Lung (tissue), 12 donors: Measurements from ENCODE around the gene ABCB10. TPM values are rescaled to one million over a fixed set of nuclear protein-coding genes. Genes with fewer than 3 reads are reported as not detected.
"Not testable (repeated sequence)": the region's sequence is repeated elsewhere in the genome, so short reads cannot be mapped to it uniquely, and the experiment has no call there.

Experiments used
- ATAC-seq: fragments of 200-7000 bp; cut with Tn5 transposase; one replicate; pipeline ENCODE4 v1.9.1; 2020; ENCODE audit warnings: moderate number of reproducible peaks; ENCODE audit not compliant: insufficient read depth, low FRiP score
- DNase-seq, 3 donors: peaks; one replicate each; pipeline ENCODE4 v3.0.0-alpha.2; 2013 to 2017
- H3K27ac ChIP-seq, 2 donors: one replicate each; pipeline ENCODE4 v1.5.1; 2013; ENCODE audit warnings: mild to moderate bottlenecking in 2 of 2, moderate library complexity in 2 of 2, control low read depth in 1 of 2, inconsistent platforms in 1 of 2, low read depth in 1 of 2, low read length in 1 of 2
- H3K27me3 ChIP-seq, 3 donors: one replicate each; pipeline ENCODE4 v1.5.1; 2013; ENCODE audit warnings: low read length in 2 of 3; ENCODE audit not compliant: control insufficient read depth in 3 of 3, insufficient read depth in 3 of 3
- H3K36me3 ChIP-seq, 4 donors: one replicate each; pipeline ENCODE4 v1.5.1; 2013; ENCODE audit warnings: low read length in 4 of 4, mild to moderate bottlenecking in 1 of 4, moderate library complexity in 1 of 4; ENCODE audit not compliant: control insufficient read depth in 4 of 4, insufficient read depth in 4 of 4
- H3K4me1 ChIP-seq, 5 donors: one replicate each; pipeline ENCODE4 v1.5.1; 2013; ENCODE audit warnings: low read length in 5 of 5, mild to moderate bottlenecking in 2 of 5, moderate library complexity in 1 of 5; ENCODE audit not compliant: control insufficient read depth in 5 of 5, insufficient read depth in 5 of 5
- H3K4me3 ChIP-seq: one replicate; pipeline ENCODE4 v1.5.1; 2013; ENCODE audit warnings: mild to moderate bottlenecking, control low read depth, moderate library complexity
- H3K9ac ChIP-seq, 2 donors: one replicate each; pipeline ENCODE4 v1.5.1; 2013; ENCODE audit warnings: low read length in 2 of 2, control low read depth in 1 of 2; ENCODE audit not compliant: insufficient read depth in 1 of 2
- H3K9me3 ChIP-seq, 4 donors: one replicate each; pipeline ENCODE4 v1.5.1; 2013; ENCODE audit warnings: low read length in 3 of 4, mild to moderate bottlenecking in 1 of 4, moderate library complexity in 1 of 4; ENCODE audit not compliant: control insufficient read depth in 4 of 4, insufficient read depth in 3 of 4
- WGBS, 2 donors: extraction: QIAGEN DNeasy Blood & Tissue Kit; methylation state at CpG; one replicate each; pipeline ENCODE4 v1.1.7; 2013; 5-methylcytosine and 5-hydroxymethylcytosine counted together
- polyA plus RNA-seq, 2 donors: library from polyadenylated mRNA; stranded (reverse); fragments of 200-250 nt; gene quantifications; one replicate each; pipeline ENCODE4 v1.2.1, GENCODE V29; 2013
- total RNA-seq, 2 donors: library from RNA; depleted of rRNA in 1 of 2; stranded (reverse); fragments of >200 nt in 1 of 2; gene quantifications; one replicate each; pipeline ENCODE4 v1.2.1, GENCODE V29; 2014 to 2021
- TF ChIP-seq, protein P1 (sequence below): IDR thresholded peaks from 2 replicates; pipeline ENCODE4 v1.5.1; 2012; ENCODE audit warnings: mild to moderate bottlenecking; ENCODE audit errors: control extremely low read depth, extremely low read depth
- donor health status: control.
- donor health status: control.
- donor health status: Bipolar disorder and iron deficiency.
- donor health status: healthy.
- donor health status: DM: yes; HTN: yes; CAD: no.

The ABCB10 gene
- total and polyA plus RNA-seq, 4 donors, result 6.5 to 23.5 (median 14.2) TPM

DNA sequence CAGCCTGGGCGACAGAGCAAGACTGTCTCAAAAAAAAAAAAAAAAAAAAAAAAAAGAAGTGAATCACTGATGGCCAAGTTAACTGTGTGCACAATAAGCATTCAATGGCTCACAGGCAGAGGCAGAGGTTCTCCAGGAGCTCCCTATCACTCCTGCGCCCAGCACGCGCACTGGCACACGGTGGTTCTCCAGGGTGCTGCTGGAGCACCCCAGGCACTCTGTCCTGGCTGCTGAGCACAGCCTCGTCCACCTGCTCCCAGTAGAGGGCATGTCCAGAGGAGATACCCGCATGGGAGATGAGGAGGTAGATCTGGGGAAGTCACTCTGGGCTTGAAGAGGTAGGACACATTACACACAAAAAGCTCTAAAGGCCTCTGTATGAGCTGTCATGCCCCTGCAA lies 28.9 kb downstream of the ABCB10 start:
- Histone ChIP-seq H3K27me3 (no peaks in the 10 kb centered on the region), H3K9ac (no peak overlapping the region), H3K4me3 (no peak overlapping the region), H3K27ac (no peak overlapping the region), H3K36me3 (peaks cover 21 to 38% (median 26%) of the 10 kb centered on the region in 4 donors), H3K4me1 (no peaks in the 10 kb centered on the region), H3K9me3 (peaks cover 0 to 2% (median 0%) of the 10 kb centered on the region in 4 donors)
- ATAC-seq (no peak), DNase-seq (no peak)
- TF ChIP-seq, protein P1, sequence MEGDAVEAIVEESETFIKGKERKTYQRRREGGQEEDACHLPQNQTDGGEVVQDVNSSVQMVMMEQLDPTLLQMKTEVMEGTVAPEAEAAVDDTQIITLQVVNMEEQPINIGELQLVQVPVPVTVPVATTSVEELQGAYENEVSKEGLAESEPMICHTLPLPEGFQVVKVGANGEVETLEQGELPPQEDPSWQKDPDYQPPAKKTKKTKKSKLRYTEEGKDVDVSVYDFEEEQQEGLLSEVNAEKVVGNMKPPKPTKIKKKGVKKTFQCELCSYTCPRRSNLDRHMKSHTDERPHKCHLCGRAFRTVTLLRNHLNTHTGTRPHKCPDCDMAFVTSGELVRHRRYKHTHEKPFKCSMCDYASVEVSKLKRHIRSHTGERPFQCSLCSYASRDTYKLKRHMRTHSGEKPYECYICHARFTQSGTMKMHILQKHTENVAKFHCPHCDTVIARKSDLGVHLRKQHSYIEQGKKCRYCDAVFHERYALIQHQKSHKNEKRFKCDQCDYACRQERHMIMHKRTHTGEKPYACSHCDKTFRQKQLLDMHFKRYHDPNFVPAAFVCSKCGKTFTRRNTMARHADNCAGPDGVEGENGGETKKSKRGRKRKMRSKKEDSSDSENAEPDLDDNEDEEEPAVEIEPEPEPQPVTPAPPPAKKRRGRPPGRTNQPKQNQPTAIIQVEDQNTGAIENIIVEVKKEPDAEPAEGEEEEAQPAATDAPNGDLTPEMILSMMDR, result no peak
- 95 to 98% methylated on average over 7 of the region's 7 CpGs for WGBS, 2 donors

DNA sequence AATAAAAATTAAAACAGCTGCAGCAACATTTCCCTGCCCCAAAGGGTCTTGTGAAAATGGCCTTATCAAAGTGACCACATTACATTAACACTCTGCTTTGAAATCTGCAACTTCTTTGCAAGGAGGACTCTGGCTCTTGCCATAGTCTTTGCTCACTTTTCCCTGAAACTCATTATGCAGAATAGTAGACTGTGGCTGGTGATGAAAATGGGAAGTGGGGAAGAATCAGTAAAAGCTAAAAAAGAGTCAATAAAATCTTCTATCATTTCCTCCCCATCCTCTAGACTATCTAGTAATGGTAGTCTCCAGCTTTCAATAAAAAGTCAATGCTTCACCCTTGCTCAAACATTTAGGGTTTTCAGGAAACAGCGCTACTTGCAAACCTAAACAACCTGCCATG lies 31.8 kb downstream of the ABCB10 start:
- 98 to 100% methylated on average over 1 of the region's 1 CpG for WGBS, 2 donors
- ATAC-seq (no peak), DNase-seq (no peak)
- no peaks in the 10 kb centered on the region for H3K27me3 ChIP-seq
- peaks cover 16 to 41% (median 27%) of the 10 kb centered on the region in 4 donors for H3K36me3 ChIP-seq
- no peaks in the 10 kb centered on the region for H3K4me1 ChIP-seq
- H3K27ac ChIP-seq, result no peak overlapping the region
- TF ChIP-seq, protein P1, result no peak
- peaks cover 0 to 2% (median 0%) of the 10 kb centered on the region in 4 donors for H3K9me3 ChIP-seq
- no peak overlapping the region for H3K4me3 ChIP-seq
- no peak overlapping the region for H3K9ac ChIP-seq

DNA sequence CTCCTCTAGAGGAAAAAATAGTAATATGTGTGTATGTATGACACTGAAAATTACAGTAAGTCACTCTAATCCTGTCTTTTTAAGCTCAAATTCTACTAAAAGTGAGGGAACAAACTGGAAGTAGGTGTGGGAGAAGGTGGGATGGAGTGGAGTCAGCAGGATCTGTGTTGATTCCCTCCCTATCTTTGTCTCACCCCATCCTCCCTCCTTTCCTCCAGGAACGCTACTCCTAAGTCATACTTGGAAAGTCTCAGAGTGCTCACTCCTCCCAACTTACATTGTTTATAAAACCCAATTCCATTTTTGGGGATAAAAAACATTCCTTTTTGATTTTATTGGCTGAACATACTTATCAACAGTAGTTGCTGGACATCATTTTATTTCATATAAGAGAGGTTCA lies 35.5 kb downstream of the ABCB10 start:
- Histone ChIP-seq H3K9ac (no peak overlapping the region), H3K4me3 (no peak overlapping the region), H3K36me3 (peaks cover 17 to 30% (median 26%) of the 10 kb centered on the region in 4 donors), H3K4me1 (no peaks in the 10 kb centered on the region), H3K27ac (no peak overlapping the region), H3K27me3 (no peaks in the 10 kb centered on the region), H3K9me3 (no peaks in the 10 kb centered on the region)
- TF ChIP-seq, protein P1, result no peak
- 94 to 100% methylated on average over 1 of the region's 1 CpG for WGBS, 2 donors
- DNase-seq, result no peak
- ATAC-seq, result no peak

DNA sequence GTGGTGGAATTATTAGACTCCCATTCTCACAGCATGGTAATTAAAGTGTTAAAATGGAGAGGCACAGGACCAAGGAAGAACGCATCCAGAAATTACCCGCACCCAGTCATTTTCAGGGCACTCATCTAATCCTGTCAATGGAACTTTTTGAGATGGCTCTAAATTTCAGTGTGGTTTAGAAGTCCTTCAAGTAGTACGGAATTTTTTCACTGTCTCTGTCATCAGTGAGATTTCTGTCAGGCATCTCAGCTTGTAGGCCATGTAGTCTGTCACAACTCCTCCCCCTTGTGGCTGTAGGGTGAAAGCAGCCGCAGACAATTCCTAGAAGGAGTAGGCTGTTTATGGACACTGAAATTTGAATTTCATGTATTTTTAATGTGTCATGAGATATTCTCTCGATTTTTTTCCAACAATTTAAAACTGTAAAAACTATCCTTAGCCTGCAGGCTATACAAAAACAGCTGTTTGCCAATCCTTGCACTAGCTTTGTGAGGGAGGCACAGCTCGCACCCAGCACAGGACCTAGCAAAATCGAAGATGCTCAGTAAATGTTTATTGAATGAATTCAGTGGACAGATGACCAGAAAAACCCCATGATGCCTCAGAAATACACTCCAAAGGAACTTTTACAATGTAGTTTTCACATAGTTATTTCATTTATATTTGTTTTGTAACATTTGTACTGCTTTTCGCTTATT lies 43.8 kb downstream of the ABCB10 start:
- 40 to 44% methylated on average over 8 of the region's 8 CpGs for WGBS, 2 donors
- ATAC-seq, result peak; percentile 81
- Histone ChIP-seq H3K36me3 (peaks cover 0 to 11% (median 5%) of the 10 kb centered on the region in 4 donors), H3K4me1 (no peaks in the 10 kb centered on the region), H3K4me3 (no peak overlapping the region), H3K27ac (no peak overlapping the region), H3K9me3 (no peaks in the 10 kb centered on the region), H3K9ac (no peak overlapping the region), H3K27me3 (no peaks in the 10 kb centered on the region)
- TF ChIP-seq, protein P1, result peak; percentile 57
- peak; percentile 62 to 79 (median 79) for DNase-seq

DNA sequence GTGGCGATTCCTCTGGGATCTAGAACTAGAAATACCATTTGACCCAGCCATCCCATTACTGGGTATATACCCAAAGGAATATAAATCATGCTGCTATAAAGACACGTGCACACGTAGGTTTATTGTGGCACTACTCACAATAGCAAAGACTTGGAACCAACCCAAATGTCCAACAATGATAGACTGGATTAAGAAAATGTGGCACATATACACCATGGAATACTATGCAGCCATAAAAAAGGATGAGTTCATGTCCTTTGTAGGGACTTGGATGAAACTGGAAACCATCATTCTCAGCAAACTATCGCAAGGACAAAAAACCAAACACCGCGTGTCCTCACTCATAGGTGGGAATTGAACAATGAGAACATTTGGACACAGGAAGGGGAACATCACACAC lies 46.9 kb downstream of the ABCB10 start:
- not testable (repeated sequence) for DNase-seq, H3K27me3 ChIP-seq, H3K36me3 ChIP-seq, H3K9me3 ChIP-seq, H3K9ac ChIP-seq, ATAC-seq, H3K27ac ChIP-seq, H3K4me3 ChIP-seq
- WGBS, 2 donors, result 86% methylated on average over 6 of the region's 6 CpGs
- peaks cover 0 to 18% (median 4%) of the 10 kb centered on the region in 5 donors for H3K4me1 ChIP-seq
